ENCODE data around the gene REEP6. TPM values are rescaled to one million over a fixed set of nuclear protein-coding genes. Genes with fewer than 3 reads are reported as not detected.
"Not testable (repeated sequence)": the region's sequence is repeated elsewhere in the genome, so short reads cannot be mapped to it uniquely, and the experiment has no call there.

Gene REEP6
- total and polyA plus RNA-seq, 4 donors, result 3.3 to 13.3 (median 8.8) TPM

- 72% methylated on average over 38 of the region's 39 CpGs for WGBS (ENCODE audit: insufficient coverage)
- no peak for DNase-seq (ENCODE audit: low read depth in 4 of 6, low spot score in 6 of 6)
- Histone ChIP-seq H3K27me3 (ENCODE audit: control insufficient read depth, insufficient read depth, low read length) (peaks cover 3% of the 10 kb centered on the region), H3K4me1 (ENCODE audit: control insufficient read depth, insufficient read depth, low read length) (peaks cover 6% of the 10 kb centered on the region), H3K9me3 (ENCODE audit: control insufficient read depth, insufficient read depth, low read length) (no peaks in the 10 kb centered on the region), H3K4me3 (ENCODE audit: low read depth, low read length) (no peak overlapping the region), H3K36me3 (ENCODE audit: control insufficient read depth, insufficient read depth, low read length) (peaks cover 3% of the 10 kb centered on the region), H3K27ac (ENCODE audit: low read depth, low read length) (no peak overlapping the region)
These were observed 6.0 kb downstream of the REEP6 start for GRCh38 chr19:1496714-1497577.

- Histone ChIP-seq H3K4me1 (ENCODE audit: control insufficient read depth, insufficient read depth, low read length) (peaks cover 7% of the 10 kb centered on the region), H3K4me3 (ENCODE audit: low read depth, low read length) (no peak overlapping the region), H3K9me3 (ENCODE audit: control insufficient read depth, insufficient read depth, low read length) (no peaks in the 10 kb centered on the region), H3K27ac (ENCODE audit: low read depth, low read length) (no peak overlapping the region), H3K27me3 (ENCODE audit: control insufficient read depth, insufficient read depth, low read length) (peaks cover 3% of the 10 kb centered on the region), H3K36me3 (ENCODE audit: control insufficient read depth, insufficient read depth, low read length) (peaks cover 3% of the 10 kb centered on the region)
- no peak for DNase-seq (ENCODE audit: low read depth in 4 of 6, low spot score in 6 of 6)
- 86% methylated on average over 24 of the region's 25 CpGs for WGBS (ENCODE audit: insufficient coverage)
These were observed 6.7 kb downstream of the REEP6 start for GRCh38 chr19:1497578-1498235.

- H3K27me3 ChIP-seq (ENCODE audit: control insufficient read depth, insufficient read depth, low read length), result peaks cover 18% of the 10 kb centered on the region
- not testable (repeated sequence) for H3K9me3 ChIP-seq (ENCODE audit: control insufficient read depth, insufficient read depth, low read length); H3K27ac ChIP-seq (ENCODE audit: low read depth, low read length); H3K36me3 ChIP-seq (ENCODE audit: control insufficient read depth, insufficient read depth, low read length); DNase-seq (ENCODE audit: low read depth in 4 of 6, low spot score in 6 of 6); H3K4me3 ChIP-seq (ENCODE audit: low read depth, low read length)
- no CpG with 5 or more reads among the region's 34 CpGs for WGBS (ENCODE audit: insufficient coverage)
- H3K4me1 ChIP-seq (ENCODE audit: control insufficient read depth, insufficient read depth, low read length), result peaks cover 16% of the 10 kb centered on the region
These were observed 8.2 kb downstream of the REEP6 start for GRCh38 chr19:1499231-1499630.

- Histone ChIP-seq H3K4me1 (ENCODE audit: control insufficient read depth, insufficient read depth, low read length) (peaks cover 18% of the 10 kb centered on the region), H3K27ac (ENCODE audit: low read depth, low read length) (no peak overlapping the region), H3K27me3 (ENCODE audit: control insufficient read depth, insufficient read depth, low read length) (peaks cover 23% of the 10 kb centered on the region), H3K9me3 (ENCODE audit: control insufficient read depth, insufficient read depth, low read length) (no peaks in the 10 kb centered on the region), H3K36me3 (ENCODE audit: control insufficient read depth, insufficient read depth, low read length) (no peaks in the 10 kb centered on the region), H3K4me3 (ENCODE audit: low read depth, low read length) (no peak overlapping the region)
- 42% methylated on average over 3 of the region's 9 CpGs for WGBS (ENCODE audit: insufficient coverage)
- DNase-seq (ENCODE audit: low read depth in 4 of 6, low spot score in 6 of 6), result no peak
These were observed 10.2 kb downstream of the REEP6 start for GRCh38 chr19:1501200-1501595.

GRCh38 chr19:1502433-1503088, 11.6 kb downstream of the REEP6 start:
- peaks cover 24% of the 10 kb centered on the region for H3K4me1 ChIP-seq (ENCODE audit: control insufficient read depth, insufficient read depth, low read length)
- no peak overlapping the region for H3K27ac ChIP-seq (ENCODE audit: low read depth, low read length)
- peaks cover 23% of the 10 kb centered on the region for H3K27me3 ChIP-seq (ENCODE audit: control insufficient read depth, insufficient read depth, low read length)
- no peaks in the 10 kb centered on the region for H3K36me3 ChIP-seq (ENCODE audit: control insufficient read depth, insufficient read depth, low read length)
- 41% methylated on average over 8 of the region's 14 CpGs for WGBS (ENCODE audit: insufficient coverage)
- no peaks in the 10 kb centered on the region for H3K9me3 ChIP-seq (ENCODE audit: control insufficient read depth, insufficient read depth, low read length)
- no peak overlapping the region for H3K4me3 ChIP-seq (ENCODE audit: low read depth, low read length)
- no peak for DNase-seq (ENCODE audit: low read depth in 4 of 6, low spot score in 6 of 6)

GRCh38 chr19:1503089-1503924, 12.3 kb downstream of the REEP6 start:
- Histone ChIP-seq H3K4me3 (ENCODE audit: low read depth, low read length) (no peak overlapping the region), H3K27ac (ENCODE audit: low read depth, low read length) (no peak overlapping the region), H3K27me3 (ENCODE audit: control insufficient read depth, insufficient read depth, low read length) (peaks cover 23% of the 10 kb centered on the region), H3K4me1 (ENCODE audit: control insufficient read depth, insufficient read depth, low read length) (peaks cover 31% of the 10 kb centered on the region), H3K9me3 (ENCODE audit: control insufficient read depth, insufficient read depth, low read length) (no peaks in the 10 kb centered on the region), H3K36me3 (ENCODE audit: control insufficient read depth, insufficient read depth, low read length) (no peaks in the 10 kb centered on the region)
- 8% methylated on average over 47 of the region's 49 CpGs for WGBS (ENCODE audit: insufficient coverage)
- DNase-seq (ENCODE audit: low read depth in 4 of 6, low spot score in 6 of 6), result peak in 2 of 6 donors; percentile 50 to 59

GRCh38 chr19:1503925-1504773, 13.2 kb downstream of the REEP6 start:
- WGBS (ENCODE audit: insufficient coverage), result 45% methylated on average over 10 of the region's 23 CpGs
- H3K27me3 ChIP-seq (ENCODE audit: control insufficient read depth, insufficient read depth, low read length), result peaks cover 23% of the 10 kb centered on the region
- DNase-seq (ENCODE audit: low read depth in 4 of 6, low spot score in 6 of 6), result no peak

GRCh38 chr19:1505012-1505411, 14.0 kb downstream of the REEP6 start:
- 87% methylated on average over 8 of the region's 8 CpGs for WGBS (ENCODE audit: insufficient coverage)
- no peaks in the 10 kb centered on the region for H3K36me3 ChIP-seq (ENCODE audit: control insufficient read depth, insufficient read depth, low read length)
- peaks cover 24% of the 10 kb centered on the region for H3K27me3 ChIP-seq (ENCODE audit: control insufficient read depth, insufficient read depth, low read length)
- no peak overlapping the region for H3K4me3 ChIP-seq (ENCODE audit: low read depth, low read length)
- no peaks in the 10 kb centered on the region for H3K9me3 ChIP-seq (ENCODE audit: control insufficient read depth, insufficient read depth, low read length)
- no peak overlapping the region for H3K27ac ChIP-seq (ENCODE audit: low read depth, low read length)
- peaks cover 37% of the 10 kb centered on the region for H3K4me1 ChIP-seq (ENCODE audit: control insufficient read depth, insufficient read depth, low read length)
- no peak for DNase-seq (ENCODE audit: low read depth in 4 of 6, low spot score in 6 of 6)

More at GRCh38 chr19:1503925-1504773, 13.2 kb downstream of the REEP6 start:
- H3K4me3 ChIP-seq (ENCODE audit: low read depth, low read length), result no peak overlapping the region
- peaks cover 34% of the 10 kb centered on the region for H3K4me1 ChIP-seq (ENCODE audit: control insufficient read depth, insufficient read depth, low read length)
- no peak overlapping the region for H3K27ac ChIP-seq (ENCODE audit: low read depth, low read length)
- no peaks in the 10 kb centered on the region for H3K9me3 ChIP-seq (ENCODE audit: control insufficient read depth, insufficient read depth, low read length)
- H3K36me3 ChIP-seq (ENCODE audit: control insufficient read depth, insufficient read depth, low read length), result no peaks in the 10 kb centered on the region

Data from spinal cord (tissue), 10 donors.